ENCODE data around the gene DPYSL5. TPM values are rescaled to one million over a fixed set of nuclear protein-coding genes. Genes with fewer than 3 reads are reported as not detected.
A peak's percentile ranks its signal among the peaks of the same experiment; 100 is the strongest.

Gene DPYSL5
- total RNA-seq, 1 donor from 2014 or later, result not detected

DNA sequence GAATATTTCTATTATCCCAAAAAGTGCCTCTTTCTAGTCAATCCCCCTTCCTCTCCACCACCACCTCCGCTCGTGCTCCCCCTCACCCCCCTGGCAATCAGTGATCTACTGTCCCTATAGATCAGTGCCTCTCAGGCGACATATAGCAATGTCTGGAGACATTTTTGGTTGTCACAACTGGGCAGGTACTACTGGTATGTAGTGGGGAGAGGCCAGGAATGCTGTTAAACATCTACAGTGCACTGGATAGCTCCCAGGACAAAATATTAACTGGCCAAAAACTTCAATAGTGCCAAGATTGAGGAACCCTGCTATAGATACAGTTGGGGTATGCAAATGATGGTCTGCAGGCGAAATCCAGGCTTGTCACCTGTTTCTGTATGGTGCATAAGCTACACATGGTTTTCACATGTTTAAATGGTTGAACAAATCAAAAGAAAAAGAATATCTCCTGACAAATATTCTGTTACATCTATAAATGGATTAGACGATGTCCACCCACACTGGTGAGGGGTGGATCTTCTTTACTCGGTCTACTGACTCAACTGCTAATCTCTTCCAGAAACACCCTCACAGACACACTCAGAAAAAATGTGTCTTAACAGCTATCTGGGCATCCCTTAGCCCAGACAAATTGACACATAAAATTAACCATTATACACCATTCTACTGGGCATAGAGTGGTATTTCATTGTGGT, 25.5 kb downstream of the DPYSL5 start:
- H3K27ac ChIP-seq, result no peak overlapping the region
- H3K4me1 ChIP-seq, result no peaks in the 10 kb centered on the region
- peaks cover 14% of the 10 kb centered on the region for H3K27me3 ChIP-seq (ENCODE audit: low read depth)
- H3K9me3 ChIP-seq, result no peaks in the 10 kb centered on the region
- DNase-seq (no peak), ATAC-seq (peak in 1 of 2 donors; percentile 37)
- intact Hi-C loops (cut with DNase I), result no loop called here
- TF ChIP-seq, protein P1, sequence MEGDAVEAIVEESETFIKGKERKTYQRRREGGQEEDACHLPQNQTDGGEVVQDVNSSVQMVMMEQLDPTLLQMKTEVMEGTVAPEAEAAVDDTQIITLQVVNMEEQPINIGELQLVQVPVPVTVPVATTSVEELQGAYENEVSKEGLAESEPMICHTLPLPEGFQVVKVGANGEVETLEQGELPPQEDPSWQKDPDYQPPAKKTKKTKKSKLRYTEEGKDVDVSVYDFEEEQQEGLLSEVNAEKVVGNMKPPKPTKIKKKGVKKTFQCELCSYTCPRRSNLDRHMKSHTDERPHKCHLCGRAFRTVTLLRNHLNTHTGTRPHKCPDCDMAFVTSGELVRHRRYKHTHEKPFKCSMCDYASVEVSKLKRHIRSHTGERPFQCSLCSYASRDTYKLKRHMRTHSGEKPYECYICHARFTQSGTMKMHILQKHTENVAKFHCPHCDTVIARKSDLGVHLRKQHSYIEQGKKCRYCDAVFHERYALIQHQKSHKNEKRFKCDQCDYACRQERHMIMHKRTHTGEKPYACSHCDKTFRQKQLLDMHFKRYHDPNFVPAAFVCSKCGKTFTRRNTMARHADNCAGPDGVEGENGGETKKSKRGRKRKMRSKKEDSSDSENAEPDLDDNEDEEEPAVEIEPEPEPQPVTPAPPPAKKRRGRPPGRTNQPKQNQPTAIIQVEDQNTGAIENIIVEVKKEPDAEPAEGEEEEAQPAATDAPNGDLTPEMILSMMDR (IDR thresholded peaks at IDR 0.05), result no peak
- H3K4me3 ChIP-seq, result no peak overlapping the region
- no peaks in the 10 kb centered on the region for H3K36me3 ChIP-seq

DNA sequence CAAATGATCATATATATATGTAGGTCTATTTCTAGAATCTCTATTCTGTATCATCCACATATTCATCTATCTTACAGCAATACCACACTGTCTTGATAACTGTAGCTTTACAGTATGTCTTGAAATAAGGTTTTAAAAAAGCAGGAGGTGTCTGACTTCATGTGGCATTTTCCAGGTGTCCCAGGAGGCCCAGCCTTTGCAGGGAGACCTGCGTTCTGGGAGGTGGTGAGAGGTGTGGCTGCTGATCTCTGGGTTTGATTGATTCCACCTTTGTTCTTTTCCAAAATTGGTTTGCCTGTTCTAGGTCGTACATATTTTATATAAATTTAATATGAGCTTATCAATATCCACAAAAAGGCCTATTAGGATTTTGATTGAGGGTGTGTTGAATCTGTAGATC, 26.6 kb downstream of the DPYSL5 start:
- no peaks in the 10 kb centered on the region for H3K36me3 ChIP-seq
- H3K9me3 ChIP-seq, result no peaks in the 10 kb centered on the region
- TF ChIP-seq, protein P1 (IDR thresholded peaks at IDR 0.05), result no peak
- intact Hi-C loops (cut with DNase I), result no loop called here
- H3K4me1 ChIP-seq, result no peaks in the 10 kb centered on the region
- DNase-seq (no peak), ATAC-seq (no peak)
- H3K27ac ChIP-seq, result no peak overlapping the region
- peaks cover 14% of the 10 kb centered on the region for H3K27me3 ChIP-seq (ENCODE audit: low read depth)
- H3K4me3 ChIP-seq, result no peak overlapping the region

DNA sequence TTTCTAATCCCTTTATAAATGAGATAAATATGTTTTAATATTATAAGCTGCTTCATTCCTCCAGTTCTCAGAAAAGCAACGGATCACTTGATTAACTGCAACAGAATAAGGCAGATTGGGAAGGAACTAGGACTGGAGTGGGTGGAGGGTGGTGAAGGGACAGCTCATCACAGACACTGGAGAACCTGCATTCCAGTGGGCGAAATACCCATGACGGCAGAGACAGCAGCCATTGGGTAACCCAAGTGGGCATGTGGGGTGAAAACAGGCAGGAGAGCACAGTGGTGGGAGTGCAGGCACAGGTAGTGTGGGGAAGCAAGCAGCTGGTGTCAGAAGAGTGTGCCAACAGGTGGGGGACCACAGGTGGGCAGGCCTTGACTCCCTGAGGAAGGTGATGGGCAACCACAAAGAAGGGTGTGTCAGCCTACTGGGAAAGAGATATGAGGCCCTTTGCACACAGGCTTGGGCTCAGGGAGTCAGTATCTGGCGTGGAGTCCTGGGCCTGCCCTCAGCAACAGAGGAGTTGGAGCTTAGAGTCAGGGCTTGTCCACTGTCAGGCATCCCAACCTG, 27.2 kb downstream of the DPYSL5 start:
- Histone ChIP-seq H3K27me3 (ENCODE audit: low read depth) (peaks cover 17% of the 10 kb centered on the region), H3K27ac (no peak overlapping the region), H3K4me3 (no peak overlapping the region), H3K9me3 (no peaks in the 10 kb centered on the region), H3K36me3 (no peaks in the 10 kb centered on the region), H3K4me1 (no peaks in the 10 kb centered on the region)
- DNase-seq, result no peak
- intact Hi-C loops (cut with DNase I), result no loop called here
- ATAC-seq, result no peak
- TF ChIP-seq, protein P1 (IDR thresholded peaks at IDR 0.05), result no peak

DNA sequence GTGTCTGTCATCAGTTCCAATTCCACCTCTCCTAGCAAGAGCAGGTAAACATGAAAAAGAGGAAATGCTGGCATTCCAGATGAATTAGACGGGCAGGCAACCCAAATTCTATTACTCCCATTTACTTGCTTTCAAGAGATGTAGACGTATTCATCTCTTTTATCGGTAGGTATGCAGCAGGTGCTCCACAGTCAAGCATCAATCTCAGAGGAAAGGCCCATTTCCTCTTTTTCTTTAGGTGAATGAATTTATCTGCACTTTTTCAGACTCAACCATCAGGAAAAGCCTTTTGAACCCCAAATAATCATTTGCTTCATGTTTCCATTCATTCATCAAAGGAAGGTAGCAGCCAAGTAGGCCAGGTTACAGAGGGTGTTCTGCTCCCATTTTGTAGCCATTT, 27.9 kb downstream of the DPYSL5 start:
- intact Hi-C loops (cut with DNase I), result no loop called here
- H3K36me3 ChIP-seq, result no peaks in the 10 kb centered on the region
- no peak for ATAC-seq
- H3K4me1 ChIP-seq, result no peaks in the 10 kb centered on the region
- peaks cover 20% of the 10 kb centered on the region for H3K27me3 ChIP-seq (ENCODE audit: low read depth)
- DNase-seq, result no peak
- H3K4me3 ChIP-seq, result no peak overlapping the region
- no peak overlapping the region for H3K27ac ChIP-seq
- no peaks in the 10 kb centered on the region for H3K9me3 ChIP-seq
- TF ChIP-seq, protein P1 (IDR thresholded peaks at IDR 0.05), result no peak

DNA sequence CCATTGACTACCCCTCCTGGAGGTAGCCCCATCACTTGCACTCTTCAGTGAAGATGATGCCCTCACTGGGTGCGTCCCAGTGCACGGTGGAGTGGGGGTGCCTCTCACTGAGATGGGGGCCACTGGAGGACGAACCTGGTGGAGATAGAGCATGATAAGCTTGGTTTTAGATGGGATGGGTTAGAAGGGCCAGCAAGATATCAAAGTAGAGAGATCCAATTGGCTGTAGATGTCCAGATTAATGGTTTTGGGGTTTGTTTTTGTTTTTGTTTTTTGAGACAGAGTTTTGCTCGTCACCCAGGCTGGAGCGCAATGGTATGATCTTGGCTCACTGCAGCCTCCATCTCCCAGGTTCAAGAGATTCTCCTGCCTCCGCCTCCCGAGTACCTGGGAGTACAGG, 28.3 kb downstream of the DPYSL5 start:
- Histone ChIP-seq H3K9me3 (no peaks in the 10 kb centered on the region), H3K4me1 (no peaks in the 10 kb centered on the region), H3K27me3 (ENCODE audit: low read depth) (peaks cover 19% of the 10 kb centered on the region), H3K27ac (no peak overlapping the region), H3K36me3 (no peaks in the 10 kb centered on the region), H3K4me3 (no peak overlapping the region)
- ATAC-seq (no peak), DNase-seq (no peak)
- TF ChIP-seq, protein P1 (IDR thresholded peaks at IDR 0.05), result no peak
- intact Hi-C loops (cut with DNase I), result no loop called here
